Measurements from ENCODE around the gene GMDS.
A peak's percentile ranks its signal among the peaks of the same experiment; 100 is the strongest.

Gene GMDS

GRCh38 chr6:1619098-1619672, 626.2 kb downstream of the GMDS start:
- Histone ChIP-seq H3K4me1 (ENCODE audit: control insufficient read depth, insufficient read depth, low read length) (peaks cover 6% of the 10 kb centered on the region; the same call in 1 of the 2 replicates), H3K27me3 (ENCODE audit: control insufficient read depth, insufficient read depth, low read length) (peaks cover 99% of the 10 kb centered on the region), H3K27ac (ENCODE audit: low read length) (no peak overlapping the region), H3K4me3 (ENCODE audit: low read length) (no peak overlapping the region; the same call in 1 of the 2 replicates), H3K36me3 (ENCODE audit: control insufficient read depth, insufficient read depth, low read length) (no peaks in the 10 kb centered on the region), H3K9me3 (ENCODE audit: control insufficient read depth, insufficient read depth, low read length) (no peaks in the 10 kb centered on the region)
- DNase-seq (ENCODE audit: low read depth, low spot score): no peak
- no CpG with 5 or more reads among the region's 40 CpGs for WGBS (ENCODE audit: insufficient coverage, insufficient read length)

DNA sequence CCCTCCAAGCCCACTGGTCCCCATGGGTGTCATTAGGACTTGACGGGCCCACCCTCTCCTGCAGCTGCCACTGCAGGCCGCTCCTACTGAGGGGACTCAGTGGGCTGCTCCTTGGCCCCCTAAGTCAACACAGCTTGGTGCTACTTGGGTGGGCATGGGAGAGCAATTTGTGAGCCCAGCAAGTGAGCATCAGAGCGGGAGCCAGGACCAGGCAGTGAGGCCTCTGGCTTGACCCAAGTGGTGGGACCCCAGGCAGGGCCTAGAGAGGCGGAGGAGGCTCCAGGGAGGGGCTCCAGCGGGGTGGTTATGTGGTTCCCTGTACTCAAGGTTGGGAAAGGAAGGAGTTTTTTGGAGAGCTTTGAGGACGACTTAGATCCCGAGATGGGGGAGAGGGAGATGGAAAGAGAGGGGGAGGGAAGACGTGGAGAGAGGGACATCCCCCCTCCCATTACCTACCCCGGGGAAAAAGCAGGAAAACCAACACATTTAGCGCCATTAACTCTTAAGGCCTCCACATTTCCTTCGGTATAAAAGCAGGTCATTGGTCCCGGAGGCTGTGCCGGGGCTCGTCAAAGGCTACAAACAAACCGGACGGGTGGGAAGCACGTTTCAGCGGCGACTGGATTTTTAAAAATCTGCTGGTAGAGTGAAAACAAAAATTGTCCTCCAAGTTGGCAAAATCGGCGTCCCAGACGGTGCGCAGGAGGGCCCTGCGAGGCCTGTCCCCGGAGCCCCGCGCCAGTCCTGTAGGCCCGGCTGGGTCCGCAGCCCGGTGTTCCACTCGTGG, 626.9 kb downstream of the GMDS start:
- WGBS (ENCODE audit: insufficient coverage, insufficient read length): no CpG with 5 or more reads among the region's 31 CpGs
- no peak overlapping the region for H3K27ac ChIP-seq (ENCODE audit: low read length)
- H3K27me3 ChIP-seq (ENCODE audit: control insufficient read depth, insufficient read depth, low read length): peaks cover 99% of the 10 kb centered on the region
- H3K36me3 ChIP-seq (ENCODE audit: control insufficient read depth, insufficient read depth, low read length): no peaks in the 10 kb centered on the region
- H3K4me3 ChIP-seq (ENCODE audit: low read length): no peak overlapping the region
- no peaks in the 10 kb centered on the region for H3K9me3 ChIP-seq (ENCODE audit: control insufficient read depth, insufficient read depth, low read length)
- H3K4me1 ChIP-seq (ENCODE audit: control insufficient read depth, insufficient read depth, low read length): peaks cover 6% of the 10 kb centered on the region; the same call in 1 of the 2 replicates
- no peak for DNase-seq (ENCODE audit: low read depth, low spot score)

- Histone ChIP-seq H3K4me3 (ENCODE audit: low read length) (no peak overlapping the region), H3K27ac (ENCODE audit: low read length) (no peak overlapping the region), H3K4me1 (ENCODE audit: control insufficient read depth, insufficient read depth, low read length) (peaks cover 6% of the 10 kb centered on the region; the same call in 1 of the 2 replicates), H3K36me3 (ENCODE audit: control insufficient read depth, insufficient read depth, low read length) (no peaks in the 10 kb centered on the region), H3K27me3 (ENCODE audit: control insufficient read depth, insufficient read depth, low read length) (peaks cover 96% of the 10 kb centered on the region), H3K9me3 (ENCODE audit: control insufficient read depth, insufficient read depth, low read length) (no peaks in the 10 kb centered on the region)
- no peak for DNase-seq (ENCODE audit: low read depth, low spot score)
- no CpG with 5 or more reads among the region's 21 CpGs for WGBS (ENCODE audit: insufficient coverage, insufficient read length)
These were observed 627.7 kb downstream of the GMDS start for GRCh38 chr6:1617466-1618310.

- Histone ChIP-seq H3K36me3 (ENCODE audit: control insufficient read depth, insufficient read depth, low read length) (no peaks in the 10 kb centered on the region), H3K27ac (ENCODE audit: low read length) (no peak overlapping the region), H3K4me1 (ENCODE audit: control insufficient read depth, insufficient read depth, low read length) (peaks cover 6% of the 10 kb centered on the region; the same call in 1 of the 2 replicates), H3K27me3 (ENCODE audit: control insufficient read depth, insufficient read depth, low read length) (peaks cover 94% of the 10 kb centered on the region), H3K9me3 (ENCODE audit: control insufficient read depth, insufficient read depth, low read length) (no peaks in the 10 kb centered on the region), H3K4me3 (ENCODE audit: low read length) (no peak overlapping the region)
- WGBS (ENCODE audit: insufficient coverage, insufficient read length): no CpG with 5 or more reads among the region's 11 CpGs
- no peak for DNase-seq (ENCODE audit: low read depth, low spot score)
These were observed 628.5 kb downstream of the GMDS start for GRCh38 chr6:1616701-1617463.

DNA sequence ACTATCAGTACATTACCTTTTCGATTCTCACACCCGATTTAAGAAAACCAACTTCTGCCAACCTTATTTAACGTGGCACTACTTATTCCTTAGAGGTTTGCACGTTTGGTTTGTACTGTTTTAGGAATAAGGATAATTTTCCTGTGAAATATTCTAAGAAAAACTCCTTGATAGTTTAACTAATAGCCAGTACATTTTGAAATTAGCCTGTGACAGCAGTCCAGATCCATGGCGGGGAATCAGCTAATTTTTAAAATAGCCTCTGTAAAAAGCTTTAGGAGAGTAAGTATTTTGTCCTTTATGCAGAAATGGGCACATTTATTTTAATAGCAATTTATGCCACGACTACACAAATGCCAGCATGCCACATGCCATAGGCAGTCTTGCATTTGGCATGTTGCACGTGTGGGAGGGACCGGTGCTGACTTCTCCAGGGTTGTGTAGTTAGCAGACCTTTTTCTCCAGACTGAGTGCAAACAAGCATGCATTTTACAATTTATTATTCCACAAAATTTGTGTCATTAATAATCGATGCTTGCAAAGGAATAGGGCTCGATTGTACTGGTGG, 629.5 kb downstream of the GMDS start:
- Histone ChIP-seq H3K27me3 (ENCODE audit: control insufficient read depth, insufficient read depth, low read length) (peaks cover 89% of the 10 kb centered on the region), H3K9me3 (ENCODE audit: control insufficient read depth, insufficient read depth, low read length) (no peaks in the 10 kb centered on the region), H3K4me3 (ENCODE audit: low read length) (no peak overlapping the region), H3K36me3 (ENCODE audit: control insufficient read depth, insufficient read depth, low read length) (no peaks in the 10 kb centered on the region), H3K4me1 (ENCODE audit: control insufficient read depth, insufficient read depth, low read length) (peaks cover 6% of the 10 kb centered on the region; the same call in 1 of the 2 replicates), H3K27ac (ENCODE audit: low read length) (no peak overlapping the region)
- WGBS (ENCODE audit: insufficient coverage, insufficient read length): no CpG with 5 or more reads among the region's 10 CpGs
- DNase-seq (ENCODE audit: low read depth, low spot score): no peak

GRCh38 chr6:1615151-1615852, 630.1 kb downstream of the GMDS start:
- DNase-seq (ENCODE audit: low read depth, low spot score): no peak
- Histone ChIP-seq H3K4me3 (ENCODE audit: low read length) (peak overlapping the region; percentile 3; the same call in 1 of the 2 replicates), H3K9me3 (ENCODE audit: control insufficient read depth, insufficient read depth, low read length) (no peaks in the 10 kb centered on the region), H3K27ac (ENCODE audit: low read length) (no peak overlapping the region), H3K27me3 (ENCODE audit: control insufficient read depth, insufficient read depth, low read length) (peaks cover 88% of the 10 kb centered on the region), H3K36me3 (ENCODE audit: control insufficient read depth, insufficient read depth, low read length) (no peaks in the 10 kb centered on the region; the same call in 1 of the 2 replicates), H3K4me1 (ENCODE audit: control insufficient read depth, insufficient read depth, low read length) (peaks cover 6% of the 10 kb centered on the region; the same call in 1 of the 2 replicates)
- WGBS (ENCODE audit: insufficient coverage, insufficient read length): no CpG with 5 or more reads among the region's 50 CpGs

- Histone ChIP-seq H3K9me3 (ENCODE audit: control insufficient read depth, insufficient read depth, low read length) (no peaks in the 10 kb centered on the region), H3K36me3 (ENCODE audit: control insufficient read depth, insufficient read depth, low read length) (no peaks in the 10 kb centered on the region; the same call in 1 of the 2 replicates), H3K27me3 (ENCODE audit: control insufficient read depth, insufficient read depth, low read length) (peaks cover 84% of the 10 kb centered on the region), H3K27ac (ENCODE audit: low read length) (no peak overlapping the region), H3K4me3 (ENCODE audit: low read length) (peak overlapping the region; percentile 19; the same call in 1 of the 2 replicates), H3K4me1 (ENCODE audit: control insufficient read depth, insufficient read depth, low read length) (peaks cover 5% of the 10 kb centered on the region; the same call in 1 of the 2 replicates)
- DNase-seq (ENCODE audit: low read depth, low spot score): no peak
- no CpG with 5 or more reads among the region's 85 CpGs for WGBS (ENCODE audit: insufficient coverage, insufficient read length)
These were observed 630.8 kb downstream of the GMDS start for GRCh38 chr6:1614448-1615150.

GRCh38 chr6:1613688-1614447, 631.5 kb downstream of the GMDS start:
- no CpG with 5 or more reads among the region's 60 CpGs for WGBS (ENCODE audit: insufficient coverage, insufficient read length)
- DNase-seq (ENCODE audit: low read depth, low spot score): no peak
- no peaks in the 10 kb centered on the region; the same call in 1 of the 2 replicates for H3K36me3 ChIP-seq (ENCODE audit: control insufficient read depth, insufficient read depth, low read length)
- no peaks in the 10 kb centered on the region for H3K9me3 ChIP-seq (ENCODE audit: control insufficient read depth, insufficient read depth, low read length)
- H3K27ac ChIP-seq (ENCODE audit: low read length): no peak overlapping the region
- peak overlapping the region; percentile 19; the same call in 1 of the 2 replicates for H3K4me3 ChIP-seq (ENCODE audit: low read length)
- H3K4me1 ChIP-seq (ENCODE audit: control insufficient read depth, insufficient read depth, low read length): peaks cover 5% of the 10 kb centered on the region; the same call in 1 of the 2 replicates
- H3K27me3 ChIP-seq (ENCODE audit: control insufficient read depth, insufficient read depth, low read length): peaks cover 81% of the 10 kb centered on the region
